Bronchial epithelial cell (primary cell): ENCODE results near the gene PBX1. TPM values are rescaled to one million over a fixed set of nuclear protein-coding genes. Genes with fewer than 3 reads are reported as not detected.
A peak's percentile ranks its signal among the peaks of the same experiment; 100 is the strongest.

ENCODE experiments used
- DNase-seq: peaks from one replicate; pipeline ENCODE4 v3.0.0-alpha.2; 2010; ENCODE audit warnings: low read depth
- FAIRE-seq: peaks from 2 replicates; lab custom pipeline; 2011; peaks lifted over from hg19 to GRCh38; lab: Jason Lieb, UNC
- H3K27me3 ChIP-seq: 2 replicates; pipeline ENCODE4 v1.5.1; 2011; ENCODE audit warnings: low read length; ENCODE audit not compliant: control insufficient read depth, insufficient read depth
- H3K36me3 ChIP-seq: 2 replicates; pipeline ENCODE4 v1.5.1; 2011; ENCODE audit warnings: low read length; ENCODE audit not compliant: control insufficient read depth, insufficient read depth
- H3K4me3 ChIP-seq: 2 replicates; pipeline ENCODE4 v1.5.1; 2011; ENCODE audit warnings: mild to moderate bottlenecking, low read depth, low read length, control low read depth
- CTCF ChIP-seq: IDR thresholded peaks from 2 replicates; pipeline ENCODE4 v1.5.1; 2011; ENCODE audit warnings: mild to moderate bottlenecking, moderate library complexity, low read length, control low read depth, inconsistent platforms; ENCODE audit not compliant: insufficient read depth, severe bottlenecking
- total RNA-seq: library from RNA; depleted of rRNA; stranded (reverse); fragments of >200 nt; gene quantifications from 2 replicates; pipeline ENCODE4 v1.2.1, GENCODE V29; 2014

The PBX1 gene
- total RNA-seq, 1 donor from 2014 or later: 3.2 TPM

- no peak for TF ChIP-seq CTCF
- no peak overlapping the region for H3K4me3 ChIP-seq
- no peaks in the 10 kb centered on the region for H3K36me3 ChIP-seq
- DNase-seq (no peak), FAIRE-seq (no peak)
- no peaks in the 10 kb centered on the region for H3K27me3 ChIP-seq
Measured at GRCh38 chr1:164576291-164577271, 17.6 kb downstream of the PBX1 start.

- no peaks in the 10 kb centered on the region for H3K27me3 ChIP-seq
- no peak overlapping the region for H3K4me3 ChIP-seq
- no peak for FAIRE-seq
- H3K36me3 ChIP-seq: no peaks in the 10 kb centered on the region
- TF ChIP-seq CTCF: no peak
- DNase-seq: no peak
Measured at GRCh38 chr1:164577291-164577690, 18.3 kb downstream of the PBX1 start.

- no peak overlapping the region for H3K4me3 ChIP-seq
- no peaks in the 10 kb centered on the region for H3K36me3 ChIP-seq
- DNase-seq: no peak
- FAIRE-seq: no peak
- no peaks in the 10 kb centered on the region for H3K27me3 ChIP-seq
- TF ChIP-seq CTCF: no peak
Measured at GRCh38 chr1:164578479-164579200, 19.7 kb downstream of the PBX1 start.

DNA sequence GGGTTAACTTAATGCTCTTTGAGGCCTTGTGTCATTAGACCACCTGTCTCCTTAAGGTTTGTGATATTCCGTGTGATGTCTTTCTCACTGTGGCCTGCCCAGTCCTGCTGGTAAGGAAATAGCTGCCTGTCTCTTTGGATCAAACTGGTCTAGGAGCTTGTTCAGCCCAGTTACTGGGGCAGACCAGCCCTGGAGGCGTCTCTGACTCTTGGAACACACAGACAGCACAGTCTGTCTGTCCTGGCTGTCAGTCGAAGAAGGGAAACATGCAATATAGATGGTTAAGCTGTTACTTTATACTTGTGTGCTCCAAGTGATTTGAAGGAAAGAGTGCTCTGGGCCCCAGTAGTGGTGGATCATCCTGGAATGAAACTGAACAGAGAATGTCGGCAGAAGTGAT lies 20.4 kb downstream of the PBX1 start:
- DNase-seq (peak; percentile 46), FAIRE-seq (no peak)
- Histone ChIP-seq H3K27me3 (no peaks in the 10 kb centered on the region), H3K36me3 (no peaks in the 10 kb centered on the region), H3K4me3 (no peak overlapping the region)
- TF ChIP-seq CTCF: no peak

GRCh38 chr1:164581762-164582161 lies 22.8 kb downstream of the PBX1 start:
- TF ChIP-seq CTCF: no peak

More at GRCh38 chr1:164581762-164582161, 22.8 kb downstream of the PBX1 start:
- H3K4me3 ChIP-seq: no peak overlapping the region
- DNase-seq (no peak), FAIRE-seq (no peak)
- no peaks in the 10 kb centered on the region for H3K36me3 ChIP-seq
- no peaks in the 10 kb centered on the region for H3K27me3 ChIP-seq
